HepG2 (cell line): Measurements from ENCODE around the gene SREBF1. TPM values are rescaled to one million over a fixed set of nuclear protein-coding genes. Genes with fewer than 3 reads are reported as not detected.

ENCODE experiments used
- CREM ChIP-seq, 2 experiments: sonication (generic) in 1 of 2; formaldehyde crosslinking in 1 of 2; IDR thresholded peaks; 2 replicates each; pipeline versions ENCODE4 v1.4.0 to v1.6.1; 2016 to 2020; ENCODE audit warnings: antibody characterized with exemption in 1 of 2, mild to moderate bottlenecking in 1 of 2, missing genetic modification reagents in 1 of 2
- EEA1 ChIP-seq: sonication (generic); formaldehyde crosslinking; IDR thresholded peaks from 2 replicates; pipeline ENCODE4 v1.5.1; 2020; ENCODE audit warnings: mild to moderate bottlenecking, missing genetic modification reagents, borderline replicate concordance
- FOXA1 ChIP-seq, 2 experiments: fragments of 450-650 bp in 1 of 2; sonication (generic) in 1 of 2; formaldehyde crosslinking in 1 of 2; IDR thresholded peaks; 2 replicates each; pipeline versions ENCODE4 v1.4.0 to v1.6.1; 2016 to 2020; ENCODE audit warnings: missing genetic modification reagents in 1 of 2
- FOXA3 ChIP-seq: IDR thresholded peaks from 2 replicates; pipeline ENCODE4 v1.6.1; 2016; ENCODE audit warnings: missing genetic modification reagents, missing compliant biosample characterization
- FOXP1 ChIP-seq, 2 experiments: fragments of 450-650 bp in 1 of 2; IDR thresholded peaks; 2 replicates each; pipeline ENCODE4 v1.6.1; 2017 to 2018; ENCODE audit warnings: antibody characterized with exemption in 1 of 2
- HNF1B ChIP-seq: sonication (generic); formaldehyde crosslinking; IDR thresholded peaks from 2 replicates; pipeline ENCODE4 v1.5.1; 2020; ENCODE audit warnings: mild to moderate bottlenecking, moderate library complexity, missing genetic modification reagents
- MYC ChIP-seq: sonication (generic); formaldehyde crosslinking; IDR thresholded peaks from 2 replicates; pipeline ENCODE4 v1.9.0; 2021; ENCODE audit warnings: missing genetic modification reagents, borderline replicate concordance
- RBM22 ChIP-seq: fragments of 200-400 bp; formaldehyde crosslinking; optimal IDR thresholded peaks from 2 replicates; pipeline ENCODE3; 2017; ENCODE audit warnings: mild to moderate bottlenecking, low read length, moderate library complexity
- TCF7L2 ChIP-seq: IDR thresholded peaks from 2 replicates; pipeline ENCODE4 v1.6.1; 2011; ENCODE audit warnings: mild to moderate bottlenecking, low read depth, low read length, moderate library complexity
- ZNF224 ChIP-seq: sonication (generic); formaldehyde crosslinking; IDR thresholded peaks from 2 replicates; pipeline ENCODE4 v1.5.0; 2020; ENCODE audit warnings: mild to moderate bottlenecking, missing genetic modification reagents
- ZNF414 ChIP-seq: sonication (generic); formaldehyde crosslinking; IDR thresholded peaks from 2 replicates; pipeline ENCODE4 v1.5.0; 2020; ENCODE audit warnings: missing genetic modification reagents
- ZNF619 ChIP-seq: sonication (generic); formaldehyde crosslinking; IDR thresholded peaks from 2 replicates; pipeline ENCODE4 v1.4.0; 2020; ENCODE audit warnings: mild to moderate bottlenecking, missing genetic modification reagents
- ZNF724P ChIP-seq: sonication (generic); formaldehyde crosslinking; IDR thresholded peaks from 2 replicates; pipeline ENCODE4 v1.8.0; 2022; ENCODE audit warnings: missing genetic modification reagents, borderline replicate concordance
- ZNF740 ChIP-seq: sonication (generic); formaldehyde crosslinking; IDR thresholded peaks from 2 replicates; pipeline ENCODE4 v1.4.0; 2020; ENCODE audit warnings: missing genetic modification reagents
- ZNF747 ChIP-seq: sonication (generic); formaldehyde crosslinking; IDR thresholded peaks from 2 replicates; pipeline ENCODE4 v1.8.1; 2023; ENCODE audit warnings: missing genetic modification reagents, mild to moderate bottlenecking, borderline replicate concordance
- polyA plus RNA-seq, 8 experiments: library from polyadenylated mRNA; depleted of rRNA in 3 of 8; stranded (reverse) in 7 of 8; unstranded in 1 of 8; fragments of >200 nt; fragmentation: Illumina TruSeq in 4 of 8; extraction: Trizol in 4 of 8; gene quantifications; 2 replicates each; pipeline versions ENCODE4 v1.2.1 to v1.2.3, GENCODE V29; 2011 to 2016; ENCODE audit warnings: low read depth in 4 of 8, missing spikeins in 1 of 8, mixed read lengths in 1 of 8; ENCODE audit not compliant: insufficient read depth in 1 of 8
- total RNA-seq, 5 experiments: library from RNA; depleted of rRNA; stranded (reverse); fragments of >200 nt; fragmentation: Illumina TruSeq; extraction: Trizol; gene quantifications; 2 replicates each; pipeline ENCODE4 v1.2.3, GENCODE V29; 2016; ENCODE audit warnings: low read depth in 1 of 5
- TF ChIP-seq, protein P1 (sequence below): sonication (generic); formaldehyde crosslinking; IDR thresholded peaks from 2 replicates; pipeline ENCODE4 v1.8.0; 2022; ENCODE audit warnings: mild to moderate bottlenecking, missing genetic modification reagents
- TF ChIP-seq, protein P2 (sequence below): sonication (generic); formaldehyde crosslinking; IDR thresholded peaks from 2 replicates; pipeline ENCODE4 v1.4.0; 2020; ENCODE audit warnings: missing genetic modification reagents

The SREBF1 gene
- total and polyA plus RNA-seq, 2 of the 13 experiments (the other 11 are each of a cell fraction or from before 2014, with no cell fraction given) = 34.3 to 38.0 TPM

DNA sequence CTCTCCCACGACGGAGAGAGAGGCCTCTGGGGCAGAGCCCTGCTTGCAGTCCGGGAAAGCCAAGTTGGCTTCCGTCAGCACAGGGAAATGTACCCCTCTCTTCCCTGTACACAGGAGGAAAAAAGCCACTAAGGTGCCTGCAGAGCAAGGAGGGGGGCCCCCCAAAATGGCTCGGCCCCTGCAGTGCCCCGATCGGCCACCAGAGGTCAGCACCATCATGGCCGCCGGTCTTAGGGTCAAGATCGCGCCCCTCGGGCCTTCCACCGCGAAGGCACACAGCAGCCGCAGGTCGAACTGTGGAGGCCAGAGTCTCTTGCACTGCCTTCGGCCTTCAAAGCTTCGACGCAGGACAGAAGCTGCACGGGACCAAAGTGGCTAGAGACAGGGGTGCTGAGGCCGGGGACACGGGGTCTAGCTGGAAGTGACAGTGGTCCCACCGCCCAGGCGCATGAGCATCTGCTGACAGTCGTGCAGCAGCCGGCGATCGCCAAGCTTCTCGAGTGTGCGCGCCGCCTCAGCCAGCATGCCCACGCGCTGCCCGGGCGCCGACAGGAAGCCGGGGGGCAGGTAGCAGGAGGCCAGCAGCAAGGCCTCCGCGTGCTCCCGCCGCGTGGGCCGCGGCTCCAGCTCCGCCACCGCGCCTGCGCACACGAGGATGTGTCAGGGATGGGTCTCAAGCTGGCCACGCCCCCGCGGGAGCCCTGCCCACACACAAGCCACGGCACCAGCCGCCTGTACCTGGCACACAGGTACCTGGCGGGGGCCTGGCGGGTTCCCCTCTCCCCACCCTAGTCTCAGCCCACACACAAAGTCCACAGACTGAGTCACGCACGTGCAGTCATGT is 24.4 kb downstream of the SREBF1 start (continued):
- TF ChIP-seq RBM22 (peak; percentile 92), ZNF747 (CRISPR knock-in tag) (no peak), ZNF414 (CRISPR knock-in tag) (no peak), HNF1B (peak; percentile 50; the same call in 1 of the 2 replicates), FOXA1 (IDR thresholded peaks at IDR 0.05) (no peak), FOXA1 (CRISPR knock-in tag; IDR thresholded peaks at IDR 0.05) (peak; percentile 11; the same call in 1 of the 2 replicates), FOXP1 (IDR thresholded peaks at IDR 0.05) (no peak), FOXP1 (CRISPR knock-in tag; IDR thresholded peaks at IDR 0.05) (no peak), CREM (IDR thresholded peaks at IDR 0.05) (no peak), CREM (CRISPR knock-in tag; IDR thresholded peaks at IDR 0.05) (no peak), MYC (CRISPR knock-in tag) (peak; percentile 36; the same call in 1 of the 2 replicates), TCF7L2 (no peak), FOXA3 (CRISPR knock-in tag) (peak; percentile 30; the same call in 1 of the 2 replicates), EEA1 (no peak), ZNF619 (CRISPR knock-in tag) (no peak), ZNF740 (CRISPR knock-in tag) (peak; percentile 63), ZNF724P (CRISPR knock-in tag) (no peak), ZNF224 (CRISPR knock-in tag) (peak; percentile 57; the same call in 1 of the 2 replicates)
- TF ChIP-seq, protein P1, sequence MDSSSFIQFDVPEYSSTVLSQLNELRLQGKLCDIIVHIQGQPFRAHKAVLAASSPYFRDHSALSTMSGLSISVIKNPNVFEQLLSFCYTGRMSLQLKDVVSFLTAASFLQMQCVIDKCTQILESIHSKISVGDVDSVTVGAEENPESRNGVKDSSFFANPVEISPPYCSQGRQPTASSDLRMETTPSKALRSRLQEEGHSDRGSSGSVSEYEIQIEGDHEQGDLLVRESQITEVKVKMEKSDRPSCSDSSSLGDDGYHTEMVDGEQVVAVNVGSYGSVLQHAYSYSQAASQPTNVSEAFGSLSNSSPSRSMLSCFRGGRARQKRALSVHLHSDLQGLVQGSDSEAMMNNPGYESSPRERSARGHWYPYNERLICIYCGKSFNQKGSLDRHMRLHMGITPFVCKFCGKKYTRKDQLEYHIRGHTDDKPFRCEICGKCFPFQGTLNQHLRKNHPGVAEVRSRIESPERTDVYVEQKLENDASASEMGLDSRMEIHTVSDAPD (CRISPR knock-in tag) = no peak
- TF ChIP-seq, protein P2, sequence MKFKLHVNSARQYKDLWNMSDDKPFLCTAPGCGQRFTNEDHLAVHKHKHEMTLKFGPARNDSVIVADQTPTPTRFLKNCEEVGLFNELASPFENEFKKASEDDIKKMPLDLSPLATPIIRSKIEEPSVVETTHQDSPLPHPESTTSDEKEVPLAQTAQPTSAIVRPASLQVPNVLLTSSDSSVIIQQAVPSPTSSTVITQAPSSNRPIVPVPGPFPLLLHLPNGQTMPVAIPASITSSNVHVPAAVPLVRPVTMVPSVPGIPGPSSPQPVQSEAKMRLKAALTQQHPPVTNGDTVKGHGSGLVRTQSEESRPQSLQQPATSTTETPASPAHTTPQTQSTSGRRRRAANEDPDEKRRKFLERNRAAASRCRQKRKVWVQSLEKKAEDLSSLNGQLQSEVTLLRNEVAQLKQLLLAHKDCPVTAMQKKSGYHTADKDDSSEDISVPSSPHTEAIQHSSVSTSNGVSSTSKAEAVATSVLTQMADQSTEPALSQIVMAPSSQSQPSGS (CRISPR knock-in tag) = 0 out of 2 replicates have a peak, but pooled peaks have one; percentile 23
